GM12891 (cell line): ENCODE results near the gene FILIP1L.

Source experiments
- POLR2A ChIP-seq: IDR thresholded peaks from 2 replicates; pipeline ENCODE4 v1.6.1; 2011; ENCODE audit warnings: low read depth, low read length, control low read depth
- POLR2AphosphoS5 ChIP-seq: IDR thresholded peaks from 2 replicates; pipeline ENCODE4 v1.6.1; 2011; ENCODE audit warnings: low read depth, low read length, control low read depth
- POU2F2 ChIP-seq: IDR thresholded peaks from 2 replicates; pipeline ENCODE4 v1.6.1; 2011; ENCODE audit warnings: low read depth, mild to moderate bottlenecking, control low read depth, low read length, moderate library complexity
- SPI1 ChIP-seq: IDR thresholded peaks from 2 replicates; pipeline ENCODE4 v1.6.1; 2011; ENCODE audit warnings: low read depth, low read length, control low read depth
- TAF1 ChIP-seq: IDR thresholded peaks from 2 replicates; pipeline ENCODE4 v1.6.1; 2011; ENCODE audit warnings: low read depth, low read length, control low read depth

DNA sequence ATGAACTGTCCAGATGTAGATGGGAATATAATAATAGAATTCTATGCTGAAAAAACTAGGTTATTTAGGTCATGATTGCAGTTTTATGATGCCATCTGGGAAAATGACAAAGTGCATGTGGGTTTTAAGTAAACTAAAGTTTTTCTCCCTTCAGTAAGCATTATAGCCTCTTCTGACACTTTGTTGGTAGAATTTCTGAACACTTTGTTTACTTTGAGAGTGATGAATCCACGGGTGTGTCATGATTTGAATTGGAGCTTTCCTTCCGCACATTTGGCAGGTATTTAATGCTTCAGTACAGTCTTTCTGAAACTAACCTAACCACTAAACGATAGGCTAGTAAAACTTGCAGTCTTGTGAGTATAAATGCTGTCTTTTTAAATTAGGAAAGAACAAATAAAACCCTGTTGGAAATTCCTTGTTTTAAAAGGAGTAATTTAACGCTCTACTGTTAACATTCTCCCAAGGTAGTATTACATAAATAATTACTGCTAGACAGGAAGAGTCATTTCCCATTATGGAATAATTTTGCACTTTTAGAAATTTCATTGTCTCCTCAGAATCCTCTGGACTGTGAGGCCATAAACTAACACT is 7.0 kb downstream of the FILIP1L start:
- no peak for TF ChIP-seq SPI1
- no peak for TF ChIP-seq POLR2AphosphoS5
- no peak for TF ChIP-seq POLR2A
- no peak for TF ChIP-seq TAF1
- no peak for TF ChIP-seq POU2F2
